Embryonic facial prominence (tissue), 1 donor: ENCODE results near the gene ASB2.

Source experiments
- DNase-seq: peaks from one replicate; pipeline ENCODE4 v3.0.0-alpha.2; 2016; ENCODE audit errors: extremely low spot score

Gene ASB2

DNA sequence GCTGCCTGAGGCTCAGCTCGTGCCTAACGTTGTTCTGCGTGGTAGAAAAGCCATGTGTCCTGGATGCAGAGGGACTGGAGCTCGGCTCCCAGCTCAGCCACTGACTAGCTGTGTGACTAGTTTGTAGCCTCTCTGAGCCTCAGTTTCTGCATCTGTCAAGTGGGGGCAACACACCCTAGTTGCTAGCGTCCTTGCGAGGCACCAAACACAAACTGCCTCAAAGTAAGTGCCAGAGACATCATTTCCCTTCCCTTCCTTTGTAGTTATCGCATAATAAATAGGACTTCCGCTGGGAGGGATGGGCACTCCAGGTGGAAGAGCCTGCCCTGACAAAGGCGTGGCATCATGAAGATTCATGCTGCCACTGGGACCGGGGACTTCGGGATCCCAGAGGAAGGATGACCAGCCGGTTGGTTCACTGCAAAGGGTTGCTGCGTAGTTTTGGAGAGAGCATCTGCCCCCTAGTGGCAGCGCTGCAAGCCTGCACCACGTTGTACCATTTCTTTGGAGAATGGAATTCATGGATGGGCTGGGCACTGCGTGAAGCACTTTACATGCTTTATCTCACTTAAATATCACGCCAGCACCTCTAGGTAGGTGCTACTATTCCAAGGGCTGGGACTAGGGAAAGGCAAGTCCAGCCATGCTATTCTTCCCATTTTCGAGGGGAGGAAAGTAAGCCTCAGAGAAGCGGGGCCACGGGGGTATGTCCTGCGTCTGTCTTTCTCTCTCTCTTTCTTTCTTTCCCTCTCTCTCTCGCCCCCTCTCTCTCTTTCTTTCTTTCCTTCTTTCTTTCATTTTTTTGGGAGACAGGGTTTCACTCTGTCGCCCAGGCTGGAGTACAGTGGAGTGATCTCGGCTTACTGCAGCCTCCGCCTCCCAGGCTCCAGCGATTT, 25.4 kb upstream of the ASB2 start:
- DNase-seq = no peak

- DNase-seq = no peak
Measured at GRCh38 chr14:94001016-94001415, 24.6 kb upstream of the ASB2 start.

DNA sequence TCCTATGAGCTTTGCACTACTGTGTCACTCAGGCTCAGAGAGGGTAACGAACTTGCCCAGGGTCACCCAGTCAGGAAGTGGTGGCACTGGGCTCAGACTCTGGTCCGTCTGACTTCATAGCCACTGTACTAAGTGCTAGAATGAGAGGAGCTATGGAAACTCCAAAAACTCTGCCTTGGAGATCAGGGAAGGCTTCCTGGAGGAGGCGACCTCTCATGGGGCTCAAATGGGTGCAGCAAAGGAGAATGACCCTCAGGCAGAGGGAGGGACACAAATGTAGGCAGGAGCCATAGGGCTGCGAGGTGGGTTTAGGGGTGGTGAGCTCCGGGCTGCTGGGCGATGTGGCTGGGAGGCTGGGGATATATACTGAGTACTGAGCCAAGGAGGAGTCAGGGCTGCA, 23.9 kb upstream of the ASB2 start:
- DNase-seq = no peak

DNA sequence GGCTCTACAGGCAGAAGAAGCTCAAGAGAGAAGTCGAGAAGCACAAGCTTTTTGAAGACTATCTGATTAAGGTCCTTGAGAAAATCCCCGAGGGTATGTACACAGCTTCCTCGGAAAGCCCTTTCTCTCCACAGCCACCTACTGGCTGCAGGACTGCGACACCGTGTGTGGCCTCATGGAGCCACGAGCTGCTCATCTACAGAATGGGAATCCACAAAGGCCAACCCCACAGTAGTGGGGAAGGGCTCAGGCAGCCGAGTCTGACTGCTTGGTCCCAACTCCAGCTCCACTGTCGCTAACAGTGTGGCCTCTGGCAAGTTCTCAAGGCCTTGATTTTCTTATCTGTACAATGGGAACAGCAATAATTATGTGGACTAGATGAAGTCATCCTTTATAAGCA, 23.2 kb upstream of the ASB2 start:
- no peak for DNase-seq

DNA sequence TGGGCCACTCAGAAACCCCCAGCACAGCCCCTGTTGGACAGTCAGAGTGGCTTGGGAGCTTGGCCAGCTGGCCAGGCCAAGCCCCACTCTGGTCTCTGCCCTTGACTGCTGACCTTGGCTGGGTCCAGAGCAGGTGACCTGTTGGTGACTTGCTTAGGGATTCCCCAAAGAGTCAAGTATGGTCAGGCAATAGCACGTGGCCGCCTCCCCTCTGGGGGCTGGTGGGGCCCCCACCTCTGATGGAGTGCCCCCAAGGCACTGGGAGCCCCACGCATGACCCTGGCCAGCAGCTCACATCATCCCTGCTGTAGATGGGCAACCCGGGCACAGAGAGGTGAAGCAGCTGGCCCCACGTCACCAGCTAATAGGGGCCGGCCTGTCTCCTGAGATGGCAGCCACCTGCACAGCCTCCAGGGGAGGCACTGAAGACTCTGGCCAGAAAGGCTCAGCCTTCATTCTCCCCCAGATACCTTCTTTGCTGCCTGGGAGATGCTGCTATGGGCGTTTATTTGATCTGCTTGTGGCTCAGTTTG, 22.6 kb upstream of the ASB2 start:
- no peak for DNase-seq

GRCh38 chr14:93997916-93998870, 21.8 kb upstream of the ASB2 start:
- DNase-seq = no peak

DNA sequence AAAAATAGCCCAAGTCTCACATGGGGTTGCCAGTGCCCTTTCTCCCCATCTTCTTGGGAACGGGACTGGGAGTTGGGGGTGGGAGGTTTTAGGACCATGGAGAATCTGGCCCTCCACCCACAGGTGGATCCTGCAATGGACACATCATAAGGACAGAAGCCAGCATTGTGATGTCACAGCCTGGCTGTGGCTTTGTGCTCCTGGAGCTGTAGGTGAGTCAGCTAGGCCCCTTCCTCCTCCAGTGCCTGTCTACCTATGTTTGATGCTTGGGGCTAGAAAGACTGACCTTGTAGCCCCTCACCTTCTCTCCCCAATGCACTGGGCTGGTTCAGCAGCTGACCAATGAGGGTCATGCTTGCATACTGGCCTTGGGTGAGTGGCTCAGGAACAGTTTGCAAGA, 20.7 kb upstream of the ASB2 start, which contains the start of gene CCDC197:
Gene CCDC197, plus strand, starts transcription at position 220 of the 400 bp plus-strand sequence. CDS start 831 bp downstream, outside the sequence.
- no peak for DNase-seq

DNA sequence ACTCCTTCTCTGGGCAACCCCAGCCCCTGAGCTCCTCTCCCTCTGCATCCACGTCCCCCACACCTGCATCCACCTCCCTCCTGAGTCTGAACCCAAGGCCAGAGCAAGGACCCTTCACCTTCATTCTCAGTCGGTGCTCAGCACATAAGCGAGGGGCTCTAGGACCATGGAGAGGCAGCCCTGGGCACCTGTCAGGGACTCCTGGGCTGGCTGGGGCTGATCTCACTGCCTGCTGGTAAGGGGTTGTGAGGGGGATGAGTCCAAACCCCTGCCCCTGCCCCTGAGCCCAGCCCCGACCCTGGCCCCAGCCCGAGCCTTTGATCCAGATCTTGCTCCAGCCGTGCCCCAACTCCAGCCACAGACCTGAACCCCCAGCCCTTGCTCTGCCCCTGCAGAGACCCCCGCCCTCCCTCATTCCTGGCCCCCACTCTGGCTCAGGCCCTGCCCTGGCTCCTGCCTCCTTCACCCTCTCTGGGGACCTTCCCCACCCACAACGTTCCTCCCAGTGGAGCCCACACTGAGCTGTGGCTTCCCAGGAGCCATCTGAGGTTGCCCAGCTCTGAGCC, 19.8 kb upstream of the ASB2 start:
- no peak for DNase-seq

DNA sequence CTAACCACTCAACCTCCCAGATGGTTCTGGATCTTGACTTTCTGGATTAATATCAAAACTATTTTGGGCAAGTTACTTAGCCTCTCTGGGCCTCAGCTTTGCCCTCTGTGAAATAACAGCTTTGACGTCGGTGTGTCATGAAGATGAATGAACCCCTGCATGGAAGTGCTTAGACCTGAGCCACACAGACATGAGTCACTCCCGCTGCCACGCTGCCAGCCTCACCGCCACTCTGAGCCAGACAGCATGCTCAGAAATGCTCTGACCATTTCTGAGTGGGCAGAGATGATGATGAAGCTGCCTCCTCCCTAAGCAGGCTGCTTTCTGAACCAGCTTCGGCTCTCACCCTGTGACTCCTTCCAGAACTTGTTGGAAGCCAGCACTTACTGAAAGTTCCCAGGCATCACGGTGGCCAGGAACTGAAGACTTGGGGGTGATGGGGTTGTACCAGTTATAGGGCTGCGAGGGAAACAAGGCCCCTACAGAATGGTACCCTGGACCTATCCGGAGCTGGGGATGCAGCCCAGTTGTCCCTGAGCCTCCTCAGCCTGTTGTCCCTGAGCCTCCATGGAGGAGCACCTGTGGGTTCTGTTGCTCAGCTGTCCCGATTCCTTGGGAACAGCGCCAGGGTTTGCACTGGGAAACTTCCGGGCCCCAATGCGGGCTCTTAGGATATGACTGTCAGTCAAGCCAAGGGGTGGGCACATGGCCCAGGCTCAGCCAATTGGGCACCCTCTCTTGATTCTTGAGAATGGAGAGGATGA, 18.7 kb upstream of the ASB2 start:
- no peak for DNase-seq

DNA sequence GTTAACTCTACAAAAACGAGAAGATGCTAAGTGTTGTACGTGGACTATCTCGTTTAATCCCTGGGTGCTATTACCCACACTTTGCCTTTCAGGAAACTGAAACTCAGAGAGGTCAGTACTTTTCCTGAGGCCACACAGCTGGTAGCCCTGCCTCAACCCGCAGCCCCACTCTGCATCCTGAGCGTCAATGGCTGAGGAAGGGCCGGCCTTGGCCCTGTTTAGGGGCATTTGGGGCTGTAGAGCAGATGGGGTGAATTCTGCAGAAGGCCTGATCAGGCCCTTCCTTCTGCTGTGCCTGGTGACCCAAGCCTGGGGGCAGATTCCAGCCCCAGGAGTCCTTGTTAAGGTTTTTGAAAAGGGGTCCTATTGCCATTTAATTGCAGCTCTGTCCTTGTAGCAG, 17.0 kb upstream of the ASB2 start:
- no peak for DNase-seq

DNA sequence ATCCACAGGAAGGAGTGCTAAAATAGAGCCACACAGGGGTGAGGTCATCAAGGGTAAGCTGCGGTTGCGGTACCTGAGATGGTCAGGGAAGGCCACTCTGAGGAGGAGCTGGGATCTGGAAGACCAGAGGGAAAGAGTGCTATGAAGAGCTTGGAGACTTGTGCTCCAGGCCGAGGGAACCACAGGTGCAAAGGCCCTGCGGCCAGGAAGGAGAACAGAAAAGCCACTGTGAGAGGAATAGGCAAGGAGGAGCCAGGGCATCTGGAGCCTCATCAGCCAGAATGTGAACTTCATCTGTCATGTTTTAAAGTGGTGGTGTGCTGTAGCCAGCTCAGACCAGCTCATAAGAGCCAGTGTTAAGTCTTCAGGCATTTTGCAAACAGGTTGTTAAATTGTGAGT, 15.3 kb upstream of the ASB2 start:
- DNase-seq = no peak

- no peak for DNase-seq
Measured at GRCh38 chr14:93991212-93991611, 14.8 kb upstream of the ASB2 start.

DNA sequence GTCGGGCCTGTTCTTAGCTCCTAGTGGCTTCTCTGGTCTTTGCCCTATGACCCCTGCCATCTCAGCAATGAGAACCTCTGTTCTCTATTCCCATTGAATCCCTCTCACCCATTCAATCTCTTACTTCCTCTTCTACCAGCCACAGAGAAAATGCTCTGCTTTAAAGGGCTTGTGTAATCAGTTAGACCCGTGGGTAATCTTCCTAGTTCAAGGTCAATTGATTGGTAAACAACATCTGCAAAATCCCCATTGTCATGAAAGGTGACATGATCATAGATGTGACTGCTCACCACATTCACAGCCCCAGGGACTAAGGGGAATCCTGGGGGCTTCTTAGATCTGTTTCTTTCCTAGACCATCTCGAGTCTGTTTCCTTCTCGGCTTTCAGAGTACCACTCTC, 13.6 kb upstream of the ASB2 start:
- DNase-seq = no peak

GRCh38 chr14:93987815-93988476, 11.6 kb upstream of the ASB2 start:
- DNase-seq = no peak

DNA sequence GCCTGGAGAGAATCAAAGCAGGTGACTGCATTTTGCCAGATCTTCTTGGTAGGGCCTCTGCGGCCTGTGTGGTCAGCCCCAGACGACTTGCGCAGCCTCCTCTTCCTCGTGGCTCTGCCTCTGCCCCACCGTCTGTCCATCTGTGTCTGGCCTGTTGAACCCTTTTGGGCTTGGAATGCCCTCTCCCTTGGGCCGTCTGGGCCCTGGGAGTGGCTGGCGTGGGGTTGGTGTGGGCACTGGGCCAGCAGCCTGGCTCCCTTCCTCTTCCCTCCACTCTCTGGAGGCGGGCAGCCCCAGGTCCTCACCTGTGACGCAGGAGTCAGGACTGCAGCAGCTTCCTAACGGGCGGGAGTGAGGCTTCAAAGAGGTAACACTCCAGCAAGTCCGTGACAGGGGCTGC, 11.0 kb upstream of the ASB2 start:
- no peak for DNase-seq

- no peak for DNase-seq
Measured at GRCh38 chr14:93986955-93987354, 10.6 kb upstream of the ASB2 start.

DNA sequence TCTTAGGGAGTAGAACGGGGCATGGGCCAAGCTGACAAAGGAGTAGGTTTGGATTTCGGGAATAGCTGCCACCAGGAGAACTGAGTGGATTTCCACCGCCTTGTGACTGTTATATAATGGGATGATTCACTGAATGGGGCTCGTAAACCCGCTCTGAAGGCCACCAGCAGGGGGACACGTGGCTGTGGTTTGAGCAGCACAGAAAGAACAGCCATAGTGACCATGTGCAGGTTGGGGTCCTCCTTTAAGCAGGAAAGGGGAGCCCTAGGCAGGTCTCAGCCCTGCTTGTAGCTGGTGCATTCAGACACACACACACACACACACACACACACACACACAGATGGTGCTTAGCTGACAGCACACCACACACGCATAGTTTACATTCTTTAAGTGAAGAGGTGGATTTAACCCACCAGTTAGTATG, 8.6 kb upstream of the ASB2 start:
- no peak for DNase-seq

GRCh38 chr14:93984070-93984469, 7.7 kb upstream of the ASB2 start:
- no peak for DNase-seq

DNA sequence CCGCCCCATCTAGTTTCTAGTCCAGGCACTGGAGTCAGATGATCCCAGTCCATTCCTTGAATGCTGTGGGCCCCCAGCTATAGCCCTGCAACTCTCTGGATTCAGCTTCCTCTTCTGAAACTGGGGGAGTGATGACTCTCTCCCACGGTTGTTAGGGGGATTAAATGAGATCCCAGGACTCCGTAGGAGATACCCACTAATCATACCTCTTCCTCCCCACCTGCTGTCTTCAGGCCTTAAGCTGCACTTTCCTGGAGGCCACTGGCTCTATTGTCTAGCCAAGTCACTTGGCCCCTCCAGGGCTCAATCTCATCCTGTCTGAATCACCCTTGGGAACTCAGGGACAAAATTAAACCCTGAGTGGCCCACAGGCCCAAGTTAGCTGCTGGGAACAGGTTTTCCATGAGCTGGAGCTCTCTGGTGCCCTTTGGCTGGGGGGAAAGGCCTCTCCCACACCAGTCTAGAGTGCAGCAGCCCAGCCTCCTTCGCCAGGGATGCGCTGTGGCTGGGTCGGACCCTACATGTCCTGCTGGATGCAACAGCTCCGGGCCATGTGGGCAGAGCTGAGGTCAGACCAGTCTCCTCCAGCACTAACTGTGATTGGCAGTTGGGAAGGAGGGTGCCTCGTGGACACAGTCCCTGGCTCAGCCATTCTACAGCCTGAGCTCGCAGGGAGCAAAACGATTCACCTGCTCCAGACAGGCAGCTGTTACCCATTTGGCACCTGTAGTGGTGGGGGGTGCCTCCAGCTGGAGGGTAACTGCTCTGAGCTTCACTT, 6.0 kb upstream of the ASB2 start:
- no peak for DNase-seq
